Peyer's patch (tissue), 4 donors: ENCODE data around the gene MVP. TPM values are rescaled to one million over a fixed set of nuclear protein-coding genes. Genes with fewer than 3 reads are reported as not detected.

Experiments
- DNase-seq, 3 donors: peaks; one replicate each; pipeline ENCODE4 v3.0.0-alpha.2; 2017 to 2019
- H3K27ac ChIP-seq, 4 donors: fragments of 200-600 bp; sonication (generic); one replicate each; pipeline ENCODE4 v1.5.1; 2016 to 2019
- H3K27me3 ChIP-seq, 2 donors: fragments of 200-600 bp; sonication (generic); one replicate each; pipeline ENCODE4 v1.5.1; 2019
- H3K36me3 ChIP-seq, 3 donors: fragments of 200-600 bp; sonication (generic); one replicate each; pipeline ENCODE4 v1.5.1; 2016 to 2019
- H3K4me1 ChIP-seq, 4 donors: fragments of 200-600 bp; sonication (generic); one replicate each; pipeline ENCODE4 v1.5.1; 2016 to 2019
- H3K4me3 ChIP-seq, 4 donors: fragments of 200-600 bp; sonication (generic); 1 replicate in 3 of 4; 2 replicates in 1 of 4; pipeline ENCODE4 v1.5.1; 2016 to 2019; ENCODE audit warnings: mild to moderate bottlenecking in 1 of 4
- H3K9me3 ChIP-seq, 4 donors: fragments of 200-600 bp; sonication (generic); one replicate each; pipeline ENCODE4 v1.5.1; 2016 to 2019; ENCODE audit warnings: mild to moderate bottlenecking in 1 of 4
- POLR2A ChIP-seq, 2 donors: fragments of 450-650 bp; IDR thresholded peaks; one replicate each; pipeline ENCODE4 v1.5.1; 2017; ENCODE audit warnings: antibody characterized with exemption in 2 of 2, mild to moderate bottlenecking in 2 of 2, moderate library complexity in 2 of 2
- small RNA-seq, 2 donors: library from RNA; depleted of rRNA; stranded (forward); fragments of <200 nt; gene quantifications; one replicate each; pipeline ENCODE3, GENCODE V24; 2016
- total RNA-seq, 4 donors: library from RNA; depleted of rRNA; stranded (reverse); fragments of >200 nt; gene quantifications; one replicate each; pipeline ENCODE4 v1.1.0, GENCODE V29; 2016
- TF ChIP-seq, protein P1 (sequence below), 6 experiments: fragments of 450-650 bp in 4 of 6; fragments of 200-600 bp in 2 of 6; sonication (generic) in 1 of 6; IDR thresholded peaks; one replicate each; pipeline ENCODE4 v1.5.1; 2017 to 2019; ENCODE audit warnings: antibody characterized with exemption in 6 of 6, mild to moderate bottlenecking in 3 of 6, moderate library complexity in 1 of 6

Gene MVP
- total RNA-seq, 4 donors from 2014 or later, result 222 to 709 (median 645) TPM

DNA sequence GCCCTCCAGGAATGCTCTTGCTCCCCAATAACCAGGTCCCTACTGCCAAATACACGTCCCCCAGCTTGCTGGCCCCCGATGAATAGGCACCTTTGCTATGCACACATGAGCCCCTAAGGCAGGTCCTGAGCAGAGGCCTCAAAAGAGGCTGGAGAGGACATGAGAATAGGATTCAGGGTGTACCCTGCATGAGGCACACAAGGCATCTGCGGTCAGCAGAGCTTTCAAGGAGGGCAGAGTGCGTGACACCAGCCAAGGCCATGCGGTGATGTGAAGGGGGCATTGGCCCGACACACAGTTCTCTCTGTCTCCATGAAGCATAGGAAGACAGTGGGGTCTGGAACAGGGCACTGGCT is 72.2 kb downstream of the MVP start:
- Histone ChIP-seq H3K27me3 (no peaks in the 10 kb centered on the region), H3K27ac (peak overlapping the region in 1 of 4 donors; percentile 83), H3K36me3 (no peaks in the 10 kb centered on the region), H3K4me3 (no peak overlapping the region), H3K9me3 (no peaks in the 10 kb centered on the region), H3K4me1 (peaks cover 0 to 15% (median 0%) of the 10 kb centered on the region in 4 donors)
- no peak for TF ChIP-seq POLR2A (IDR thresholded peaks at IDR 0.05)
- TF ChIP-seq, protein P1, sequence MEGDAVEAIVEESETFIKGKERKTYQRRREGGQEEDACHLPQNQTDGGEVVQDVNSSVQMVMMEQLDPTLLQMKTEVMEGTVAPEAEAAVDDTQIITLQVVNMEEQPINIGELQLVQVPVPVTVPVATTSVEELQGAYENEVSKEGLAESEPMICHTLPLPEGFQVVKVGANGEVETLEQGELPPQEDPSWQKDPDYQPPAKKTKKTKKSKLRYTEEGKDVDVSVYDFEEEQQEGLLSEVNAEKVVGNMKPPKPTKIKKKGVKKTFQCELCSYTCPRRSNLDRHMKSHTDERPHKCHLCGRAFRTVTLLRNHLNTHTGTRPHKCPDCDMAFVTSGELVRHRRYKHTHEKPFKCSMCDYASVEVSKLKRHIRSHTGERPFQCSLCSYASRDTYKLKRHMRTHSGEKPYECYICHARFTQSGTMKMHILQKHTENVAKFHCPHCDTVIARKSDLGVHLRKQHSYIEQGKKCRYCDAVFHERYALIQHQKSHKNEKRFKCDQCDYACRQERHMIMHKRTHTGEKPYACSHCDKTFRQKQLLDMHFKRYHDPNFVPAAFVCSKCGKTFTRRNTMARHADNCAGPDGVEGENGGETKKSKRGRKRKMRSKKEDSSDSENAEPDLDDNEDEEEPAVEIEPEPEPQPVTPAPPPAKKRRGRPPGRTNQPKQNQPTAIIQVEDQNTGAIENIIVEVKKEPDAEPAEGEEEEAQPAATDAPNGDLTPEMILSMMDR (IDR thresholded peaks at IDR 0.05), result no peak
- no peak for DNase-seq

DNA sequence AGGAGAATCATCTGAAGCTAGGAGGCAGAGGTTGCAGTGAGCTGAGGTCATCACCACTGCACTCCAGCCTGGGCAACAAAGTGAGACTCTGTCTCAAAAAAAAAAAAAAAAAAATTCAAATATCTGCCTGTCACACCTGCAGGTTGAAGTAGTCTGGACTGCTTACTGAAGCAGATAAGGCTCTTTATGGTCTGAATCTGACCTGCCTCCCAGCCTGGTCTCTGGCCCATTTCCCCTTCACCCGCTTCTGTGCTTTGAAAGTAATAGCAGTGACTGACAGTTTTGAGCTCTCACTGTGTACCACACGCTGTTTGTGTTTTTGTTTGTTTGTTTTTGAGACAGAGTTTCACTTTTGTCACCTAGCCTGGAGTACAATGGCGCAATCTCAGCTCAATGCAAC is 73.3 kb downstream of the MVP start:
- Histone ChIP-seq H3K36me3 (no peaks in the 10 kb centered on the region), H3K4me1 (peaks cover 0 to 15% (median 0%) of the 10 kb centered on the region in 4 donors), H3K4me3 (no peak overlapping the region), H3K27me3 (no peaks in the 10 kb centered on the region), H3K27ac (no peak overlapping the region), H3K9me3 (no peaks in the 10 kb centered on the region)
- DNase-seq, result no peak
- TF ChIP-seq, protein P1 (IDR thresholded peaks at IDR 0.05), result no peak
- no peak for TF ChIP-seq POLR2A (IDR thresholded peaks at IDR 0.05)

DNA sequence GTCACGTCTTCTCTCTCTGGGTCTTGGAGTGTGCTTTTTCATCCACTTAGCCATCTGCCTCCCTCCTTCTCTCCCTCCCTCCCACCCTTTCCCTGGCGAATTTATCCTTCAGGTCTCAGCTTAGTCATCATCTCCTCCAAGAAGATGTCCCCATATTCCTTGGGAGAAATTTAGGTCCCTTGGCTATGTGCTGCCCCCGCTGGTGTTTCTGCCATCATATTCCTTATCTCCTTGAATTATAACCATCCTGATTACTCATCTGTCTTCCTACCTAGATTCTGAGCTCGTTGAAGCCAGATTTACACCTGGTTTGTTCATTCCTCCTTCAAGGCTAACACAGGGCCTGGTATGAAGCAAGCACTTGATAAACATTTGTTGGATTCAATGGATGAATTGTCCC is 74.1 kb downstream of the MVP start:
- TF ChIP-seq POLR2A (IDR thresholded peaks at IDR 0.05), result no peak
- TF ChIP-seq, protein P1 (IDR thresholded peaks at IDR 0.05), result no peak
- Histone ChIP-seq H3K9me3 (no peaks in the 10 kb centered on the region), H3K36me3 (no peaks in the 10 kb centered on the region), H3K4me3 (no peak overlapping the region), H3K27me3 (no peaks in the 10 kb centered on the region), H3K4me1 (peaks cover 0 to 19% (median 0%) of the 10 kb centered on the region in 4 donors), H3K27ac (no peak overlapping the region)
- no peak for DNase-seq

DNA sequence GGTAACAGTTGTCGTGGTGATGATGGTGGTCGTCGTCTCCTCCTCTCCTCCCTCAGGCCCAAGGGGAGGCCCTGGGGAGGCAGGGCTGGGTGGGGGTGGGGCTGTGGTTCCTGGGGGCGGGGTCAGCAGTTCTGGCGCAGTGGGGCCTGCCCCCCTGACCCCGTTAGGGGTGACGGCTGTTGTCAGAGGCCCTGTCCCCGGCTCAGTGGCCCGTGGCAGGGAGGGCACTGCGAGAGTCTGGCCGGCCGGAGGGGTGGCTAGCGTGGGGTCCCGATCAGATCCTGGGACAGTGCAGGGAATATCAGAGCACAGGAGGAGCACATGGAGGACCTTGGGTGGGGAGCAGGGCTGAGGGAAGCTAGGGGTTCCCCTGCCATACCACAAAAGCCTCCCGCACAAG is 76.6 kb downstream of the MVP start:
- no peak overlapping the region for H3K27ac ChIP-seq
- H3K4me3 ChIP-seq, result no peak overlapping the region
- TF ChIP-seq, protein P1 (IDR thresholded peaks at IDR 0.05), result no peak
- no peak for TF ChIP-seq POLR2A (IDR thresholded peaks at IDR 0.05)
- H3K4me1 ChIP-seq, result peaks cover 0 to 30% (median 3%) of the 10 kb centered on the region in 4 donors
- no peaks in the 10 kb centered on the region for H3K9me3 ChIP-seq
- no peak for DNase-seq
- no peaks in the 10 kb centered on the region for H3K36me3 ChIP-seq
- no peaks in the 10 kb centered on the region for H3K27me3 ChIP-seq

DNA sequence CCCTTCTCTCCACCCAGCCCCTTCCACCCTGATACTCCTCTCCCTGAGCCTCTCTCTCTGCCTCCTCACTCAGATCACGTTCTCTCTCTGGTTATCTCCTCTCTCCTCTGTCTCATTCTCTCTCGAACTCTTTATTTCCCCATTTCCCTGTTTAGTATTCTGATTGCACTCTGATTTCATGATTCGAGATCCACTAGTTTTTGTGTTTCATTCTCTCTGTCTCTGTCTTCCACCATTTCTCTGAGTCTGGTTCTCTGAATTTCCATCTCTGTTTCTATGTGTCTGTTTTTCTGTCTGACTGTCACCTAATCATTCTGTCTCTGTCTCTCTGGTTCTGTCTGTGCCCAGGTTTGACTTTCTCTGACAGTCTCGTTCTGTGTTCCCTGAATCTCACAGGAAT is 77.1 kb downstream of the MVP start:
- Histone ChIP-seq H3K27ac (no peak overlapping the region), H3K4me1 (peaks cover 0 to 26% (median 3%) of the 10 kb centered on the region in 4 donors), H3K27me3 (no peaks in the 10 kb centered on the region), H3K36me3 (no peaks in the 10 kb centered on the region), H3K9me3 (no peaks in the 10 kb centered on the region), H3K4me3 (no peak overlapping the region)
- DNase-seq, result no peak
- TF ChIP-seq, protein P1 (IDR thresholded peaks at IDR 0.05), result no peak
- no peak for TF ChIP-seq POLR2A (IDR thresholded peaks at IDR 0.05)

Small RNA genes within 50 kb of the gene (small RNA-seq; reads per million reads assigned to genes)
- 0 reads per million in 2 donors for gene AC009133.6
- gene AC120114.4, result 0 reads per million in 2 donors

Other genes with a start within 250 kb of the MVP start
- gene SPN, start 157.2 kb upstream of the MVP start, total RNA-seq, result 10 to 100 TPM in 1 of 4 donors, 1 to 10 TPM in 3; 2.5 to 14.0 (median 2.8) TPM
- gene QPRT, start 141.3 kb upstream of the MVP start, total RNA-seq, result 10 to 100 TPM; 40.4 to 96.3 (median 47.4) TPM
- 1 to 10 TPM; 2.2 to 9.9 (median 3.6) TPM for gene C16orf54, start 74.5 kb upstream of the MVP start, total RNA-seq
- gene ZG16, start 42.2 kb upstream of the MVP start, total RNA-seq, result 100 to 1,000 TPM in 3 of 4 donors, 1 to 10 TPM in 1; 9.9 to 585 (median 158) TPM
- gene KIF22, start 29.7 kb upstream of the MVP start, total RNA-seq, result 100 to 1,000 TPM in 2 of 4 donors, 10 to 100 TPM in 2; 31.9 to 157 (median 72.8) TPM
- 100 to 1,000 TPM; 124 to 208 (median 135) TPM for gene MAZ, start 13.9 kb upstream of the MVP start, total RNA-seq
- gene PRRT2, start 8.3 kb upstream of the MVP start, total RNA-seq, result 1 to 10 TPM in 2 of 4 donors, under 1 TPM in 1, not detected in 1; 0.95 to 3.3 (median 2.5) TPM
- 10 to 100 TPM; 39.5 to 50.3 (median 48.3) TPM for gene PAGR1, start 4.3 kb upstream of the MVP start, total RNA-seq
- gene CDIPT, start 42.8 kb downstream of the MVP start, total RNA-seq, result 100 to 1,000 TPM in 1 of 4 donors, 10 to 100 TPM in 3; 39.6 to 122 (median 91.2) TPM
- 10 to 100 TPM in 2 of 4 donors, 1 to 10 TPM in 2; 1.7 to 14.2 (median 10.6) TPM for gene SEZ6L2, start 79.1 kb downstream of the MVP start, total RNA-seq
- under 1 TPM in 1 of 4 donors, not detected in 3; 0.53 TPM for gene ASPHD1, start 80.0 kb downstream of the MVP start, total RNA-seq
- gene KCTD13, start 105.8 kb downstream of the MVP start, total RNA-seq, result 10 to 100 TPM; 38.8 to 98.1 (median 48.7) TPM
- gene TMEM219, start 141.6 kb downstream of the MVP start, total RNA-seq, result 100 to 1,000 TPM; 103 to 201 (median 170) TPM
- 100 to 1,000 TPM in 1 of 4 donors, 10 to 100 TPM in 3; 78.1 to 123 (median 90.9) TPM for gene TAOK2, start 153.4 kb downstream of the MVP start, total RNA-seq
- 10 to 100 TPM in 3 of 4 donors, 1 to 10 TPM in 1; 5.8 to 15.1 (median 13.1) TPM for gene HIRIP3, start 175.2 kb downstream of the MVP start, total RNA-seq
- gene INO80E, start 175.8 kb downstream of the MVP start, total RNA-seq, result 10 to 100 TPM; 46.6 to 85.8 (median 75.9) TPM
- gene DOC2A, start 190.6 kb downstream of the MVP start, total RNA-seq, result 1 to 10 TPM in 3 of 4 donors, not detected in 1; 2.5 to 4.9 (median 2.9) TPM
- not detected for gene C16orf92, start 202.7 kb downstream of the MVP start, total RNA-seq
- gene TLCD3B, start 210.8 kb downstream of the MVP start, total RNA-seq, result not detected
- gene ALDOA, start 245.3 kb downstream of the MVP start, total RNA-seq, result 1,000 to 10,000 TPM in 1 of 4 donors, 100 to 1,000 TPM in 3; 427 to 1,063 (median 887) TPM